A549 (cell line): Measurements from ENCODE around the gene ASAP2. TPM values are rescaled to one million over a fixed set of nuclear protein-coding genes. Genes with fewer than 3 reads are reported as not detected.
A peak's percentile ranks its signal among the peaks of the same experiment; 100 is the strongest.

Experiments used
- ATAC-seq, 2 experiments: fragments of 200-7000 bp in 1 of 2; fragments of >200 bp in 1 of 2; cut with Nextera tagmentation in 1 of 2; cut with Tn5 transposase in 1 of 2; 3 replicates each; pipeline versions ENCODE4 v1.8.0 to v1.9.1; 2018 to 2020; ENCODE audit warnings: mild to moderate bottlenecking in 1 of 2, moderate library complexity in 1 of 2
- CTCF ChIA-PET: fragments of 300-600 bp; sonication (Branson Sonifier 250); formaldehyde crosslinking; extraction: SDS; loops from one replicate; lab custom pipeline; 2021; ENCODE audit warnings: antibody characterized with exemption, inconsistent platforms; lab: Yijun Ruan, JAX
- POLR2A ChIA-PET: fragments of 350-600 bp; formaldehyde crosslinking; extraction: SDS; loops from one replicate; lab custom pipeline; 2021; ENCODE audit warnings: antibody characterized with exemption, inconsistent platforms; lab: Yijun Ruan, JAX
- DNase-seq, 2 experiments: peaks; one replicate each; pipeline versions ENCODE4 v3.0.0 to v3.0.0-alpha.2; 2011 to 2016; ENCODE audit warnings: low read depth in 1 of 2, low spot score in 1 of 2
- FAIRE-seq: peaks from 2 replicates; lab custom pipeline; 2011; peaks lifted over from hg19 to GRCh38; lab: Jason Lieb, UNC
- H3K27ac ChIP-seq, 2 experiments: fragments of >200 bp; sonication (Bioruptor Twin); formaldehyde crosslinking; 3 replicates each; pipeline ENCODE4 v1.5.1; 2016 to 2017
- H3K4me1 ChIP-seq: fragments of >200 bp; sonication (Bioruptor Twin); formaldehyde crosslinking; 3 replicates; pipeline ENCODE4 v1.6.1; 2016
- H3K4me2 ChIP-seq: fragments of >200 bp; sonication (Bioruptor Twin); formaldehyde crosslinking; 3 replicates; pipeline ENCODE4 v1.6.1; 2016
- H3K4me3 ChIP-seq: fragments of >200 bp; sonication (Bioruptor Twin); formaldehyde crosslinking; 3 replicates; pipeline ENCODE4 v1.5.1; 2016
- H3K9me3 ChIP-seq: fragments of >200 bp; sonication (Bioruptor Twin); formaldehyde crosslinking; 3 replicates; pipeline ENCODE4 v1.6.1; 2016
- BHLHE40 ChIP-seq: IDR thresholded peaks from 2 replicates; pipeline ENCODE4 v1.6.1; 2012; ENCODE audit warnings: low read depth, low read length, inconsistent platforms
- CBX2 ChIP-seq: fragments of 200-600 bp; sonication (generic); IDR thresholded peaks from 2 replicates; pipeline ENCODE4 v1.6.1; 2016; ENCODE audit warnings: low read depth, mild to moderate bottlenecking, borderline replicate concordance
- CEBPB ChIP-seq, 2 experiments: fragments of >200 bp in 1 of 2; sonication (Bioruptor Twin) in 1 of 2; formaldehyde crosslinking in 1 of 2; IDR thresholded peaks; 2 replicates each; pipeline ENCODE4 v1.6.1; 2012 to 2016
- EHMT2 ChIP-seq: fragments of 200-600 bp; sonication (generic); IDR thresholded peaks from 2 replicates; pipeline ENCODE4 v1.6.1; 2016; ENCODE audit warnings: antibody characterized with exemption, low read depth, mild to moderate bottlenecking, moderate library complexity
- FOXS1 ChIP-seq: fragments of 250-450 bp; sonication (Bioruptor Pico); IDR thresholded peaks from 2 replicates; pipeline ENCODE4 v1.5.0; 2020; ENCODE audit warnings: mild to moderate bottlenecking, moderate library complexity
- GATA3 ChIP-seq: IDR thresholded peaks from 2 replicates; pipeline ENCODE4 v1.6.1; 2012; ENCODE audit warnings: borderline replicate concordance
- HOXA7 ChIP-seq: fragments of 250-450 bp; sonication (Bioruptor Pico); IDR thresholded peaks from 2 replicates; pipeline ENCODE4 v1.5.0; 2020; ENCODE audit warnings: mild to moderate bottlenecking, moderate library complexity
- HOXB13 ChIP-seq: fragments of 250-450 bp; sonication (Bioruptor Pico); IDR thresholded peaks from 2 replicates; pipeline ENCODE4 v1.5.0; 2020; ENCODE audit warnings: low read depth, mild to moderate bottlenecking, moderate library complexity
- JUN ChIP-seq, 2 experiments: fragments of >200 bp; sonication (Bioruptor Twin); formaldehyde crosslinking; IDR thresholded peaks; 2 replicates in 1 of 2; 3 replicates in 1 of 2; pipeline ENCODE4 v1.6.1; 2016 to 2017
- MAFK ChIP-seq: fragments of 450-650 bp; IDR thresholded peaks from 2 replicates; pipeline ENCODE4 v1.6.1; 2014; ENCODE audit not compliant: partially characterized antibody
- NFE2L2 ChIP-seq: fragments of 150-350 bp; conservative IDR thresholded peaks from 2 replicates; pipeline ENCODE4 v1.6.1; 2014; ENCODE audit warnings: low read length
- NPAS2 ChIP-seq: fragments of 250-450 bp; sonication (Bioruptor Pico); IDR thresholded peaks from 2 replicates; pipeline ENCODE4 v1.8.0; 2022; ENCODE audit warnings: mild to moderate bottlenecking, moderate library complexity, borderline replicate concordance
- NR3C1 ChIP-seq: fragments of >200 bp; sonication (Bioruptor Twin); formaldehyde crosslinking; IDR thresholded peaks from 3 replicates; pipeline ENCODE4 v1.6.1; 2017
- POLR2A ChIP-seq: IDR thresholded peaks from 2 replicates; pipeline ENCODE4 v1.6.1; 2012; ENCODE audit warnings: mild to moderate bottlenecking, low read length
- POLR2AphosphoS2 ChIP-seq: conservative IDR thresholded peaks from 2 replicates; pipeline ENCODE4 v1.6.1; 2012; ENCODE audit warnings: low read length, improper control_type of control experiment, inconsistent platforms
- RARB ChIP-seq: fragments of 250-450 bp; sonication (Bioruptor Pico); IDR thresholded peaks from 2 replicates; pipeline ENCODE4 v1.8.0; 2021; ENCODE audit warnings: mild to moderate bottlenecking, moderate library complexity
- RCOR1 ChIP-seq: fragments of 150-350 bp; IDR thresholded peaks from 2 replicates; pipeline ENCODE4 v1.6.1; 2014; ENCODE audit warnings: antibody characterized with exemption, low read length, low read depth
- RFX5 ChIP-seq: fragments of 450-650 bp; IDR thresholded peaks from 2 replicates; pipeline ENCODE4 v1.7.1; 2014; ENCODE audit warnings: antibody characterized with exemption, mild to moderate bottlenecking, moderate library complexity
- SMC3 ChIP-seq: fragments of >200 bp; sonication (Bioruptor Twin); formaldehyde crosslinking; IDR thresholded peaks from 3 replicates; pipeline ENCODE4 v1.6.1; 2018; ENCODE audit warnings: inconsistent platforms
- TP53 ChIP-seq: fragments of 250-450 bp; sonication (Bioruptor Pico); IDR thresholded peaks from 2 replicates; pipeline ENCODE4 v1.5.0; 2021; ENCODE audit warnings: mild to moderate bottlenecking, moderate library complexity
- ZC3H11A ChIP-seq: fragments of 450-650 bp; IDR thresholded peaks from 2 replicates; pipeline ENCODE4 v1.6.1; 2014; ENCODE audit warnings: antibody characterized with exemption, mild to moderate bottlenecking
- ZFP36 ChIP-seq: fragments of 450-650 bp; IDR thresholded peaks from 2 replicates; pipeline ENCODE4 v1.6.1; 2014; ENCODE audit warnings: borderline replicate concordance; ENCODE audit not compliant: partially characterized antibody
- WGBS: methylation state at CpG from one replicate; pipeline ENCODE4 v1.1.6; 2017; ENCODE audit errors: missing lambda C conversion rate; 5-methylcytosine and 5-hydroxymethylcytosine counted together
- polyA plus RNA-seq, 4 experiments: library from polyadenylated mRNA; depleted of rRNA in 3 of 4; stranded (reverse); fragments of >200 nt; fragmentation: RNase III in 1 of 4; extraction: RNeasy Plus Mini Kit Qiagen cat#74134 plus additional on column Dnase treatment in 1 of 4; gene quantifications; 2 replicates in 3 of 4; 3 replicates in 1 of 4; pipeline ENCODE4 v1.2.3, GENCODE V29; 2011 to 2017
- TF ChIP-seq, protein P1 (sequence below): fragments of 150-350 bp; IDR thresholded peaks from 2 replicates; pipeline ENCODE4 v1.6.1; 2014; ENCODE audit warnings: low read depth, mild to moderate bottlenecking, low read length
- TF ChIP-seq, protein P2 (sequence below): fragments of >200 bp; sonication (Bioruptor Twin); formaldehyde crosslinking; IDR thresholded peaks from 2 replicates; pipeline ENCODE4 v1.6.1; 2016
- TF ChIP-seq, protein P3 (sequence below): IDR thresholded peaks from 2 replicates; pipeline ENCODE4 v1.6.1; 2012; ENCODE audit warnings: low read depth, borderline replicate concordance
- TF ChIP-seq, protein P4 (sequence below): fragments of 200-600 bp; sonication (generic); IDR thresholded peaks from 2 replicates; pipeline ENCODE4 v1.6.1; 2016; ENCODE audit warnings: antibody characterized with exemption, mild to moderate bottlenecking, moderate library complexity
- TF ChIP-seq, protein P5 (sequence below): fragments of 250-450 bp; sonication (Bioruptor Pico); IDR thresholded peaks from 2 replicates; pipeline ENCODE4 v1.5.0; 2021; ENCODE audit warnings: mild to moderate bottlenecking, moderate library complexity, borderline replicate concordance

Gene ASAP2
- polyA plus RNA-seq, 2 of the 4 experiments (the other 2 are of a cell fraction), result 17.8 to 27.9 TPM

DNA sequence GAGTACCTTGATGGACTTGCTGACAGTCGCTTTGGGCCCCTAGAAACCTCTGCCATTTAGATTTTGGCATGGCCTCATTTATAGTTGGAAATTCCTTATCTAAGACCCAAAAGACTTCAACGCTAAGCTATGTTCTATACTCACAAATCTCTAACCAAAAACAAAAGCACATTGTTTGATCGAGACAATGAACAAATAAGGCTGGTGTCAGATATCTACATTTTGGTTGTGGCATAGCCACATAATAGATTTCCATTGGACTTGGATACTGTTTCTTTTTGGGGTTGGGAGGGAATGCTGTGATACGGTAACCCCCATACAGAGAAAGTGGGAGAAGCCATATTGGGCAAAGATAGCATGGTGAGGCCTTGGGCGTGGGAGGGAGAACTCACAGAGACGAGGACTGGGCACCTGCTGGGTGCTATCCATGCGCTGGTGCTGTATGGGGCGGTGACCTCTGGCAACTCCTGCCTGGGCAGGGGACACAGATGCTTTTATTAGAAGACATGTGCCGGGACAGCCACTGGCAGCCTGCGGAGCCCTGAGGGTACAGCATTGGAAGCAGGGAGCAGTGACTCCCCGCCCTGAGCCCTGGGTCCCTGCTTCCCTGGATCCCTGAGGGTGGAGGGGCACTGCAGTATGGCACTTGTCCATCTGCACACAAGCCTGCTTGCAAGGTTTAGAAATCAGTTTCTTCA lies 97.1 kb downstream of the ASAP2 start:
- CTCF ChIA-PET, result interaction anchor here (2.0 kb wide), 1 partner anchor 15 kb away, joined by 10 read pairs; no protein-coding TSS in a partner anchor
- 93% methylated on average over 11 of the region's 11 CpGs for WGBS
- no peaks in the 10 kb centered on the region for H3K9me3 ChIP-seq

DNA sequence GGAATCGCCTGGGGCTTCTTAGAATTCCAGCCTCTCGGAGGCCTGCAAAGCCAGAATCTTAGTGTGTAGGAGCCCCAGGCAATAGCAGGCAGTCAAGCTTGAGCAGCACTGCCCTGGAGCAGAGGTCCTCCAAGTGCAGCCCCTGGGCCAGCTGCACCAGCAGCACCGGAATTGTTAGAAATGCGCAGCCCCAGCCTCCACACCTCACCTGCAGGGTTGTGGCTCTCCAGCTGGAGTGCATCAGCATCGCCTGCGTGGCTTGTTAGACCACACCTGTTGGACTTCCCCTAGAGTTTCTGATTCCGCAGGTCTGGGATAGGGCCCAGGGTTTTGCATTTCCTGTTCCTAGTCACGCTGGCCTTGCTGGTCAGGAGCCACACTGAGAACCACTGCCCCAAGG lies 100.3 kb downstream of the ASAP2 start:
- CTCF ChIA-PET, result interaction anchor here (1.2 to 1.9 kb wide), 5 partner anchors 10 to 164 kb away, joined by 3 to 7 read pairs (median 4); no protein-coding TSS in a partner anchor

More for the DNA sequence above, 97.1 kb downstream of the ASAP2 start:
- H3K4me3 ChIP-seq, result no peak overlapping the region
- H3K4me2 ChIP-seq, result no peak overlapping the region
- POLR2A ChIA-PET, result no interaction called here
- FAIRE-seq (no peak), DNase-seq (no peak), ATAC-seq (no peak)
- H3K27ac ChIP-seq, result no peak overlapping the region
- TF ChIP-seq NFE2L2 (no peak), POLR2AphosphoS2 (no peak), ZFP36 (no peak), TP53 (no peak), NPAS2 (CRISPR knock-in tag) (no peak), JUN (IDR thresholded peaks at IDR 0.05) (no peak), BHLHE40 (no peak), ZC3H11A (no peak), FOXS1 (CRISPR knock-in tag) (no peak), NR3C1 (no peak), HOXA7 (no peak), POLR2A (no peak), MAFK (no peak), CBX2 (no peak)
- TF ChIP-seq, protein P1, sequence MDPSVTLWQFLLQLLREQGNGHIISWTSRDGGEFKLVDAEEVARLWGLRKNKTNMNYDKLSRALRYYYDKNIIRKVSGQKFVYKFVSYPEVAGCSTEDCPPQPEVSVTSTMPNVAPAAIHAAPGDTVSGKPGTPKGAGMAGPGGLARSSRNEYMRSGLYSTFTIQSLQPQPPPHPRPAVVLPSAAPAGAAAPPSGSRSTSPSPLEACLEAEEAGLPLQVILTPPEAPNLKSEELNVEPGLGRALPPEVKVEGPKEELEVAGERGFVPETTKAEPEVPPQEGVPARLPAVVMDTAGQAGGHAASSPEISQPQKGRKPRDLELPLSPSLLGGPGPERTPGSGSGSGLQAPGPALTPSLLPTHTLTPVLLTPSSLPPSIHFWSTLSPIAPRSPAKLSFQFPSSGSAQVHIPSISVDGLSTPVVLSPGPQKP, result no peak
- TF ChIP-seq, protein P2, sequence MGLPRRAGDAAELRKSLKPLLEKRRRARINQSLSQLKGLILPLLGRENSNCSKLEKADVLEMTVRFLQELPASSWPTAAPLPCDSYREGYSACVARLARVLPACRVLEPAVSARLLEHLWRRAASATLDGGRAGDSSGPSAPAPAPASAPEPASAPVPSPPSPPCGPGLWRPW, result no peak
- TF ChIP-seq, all 56 proteins: peak for 0
- peaks cover 14% of the 10 kb centered on the region for H3K4me1 ChIP-seq

DNA sequence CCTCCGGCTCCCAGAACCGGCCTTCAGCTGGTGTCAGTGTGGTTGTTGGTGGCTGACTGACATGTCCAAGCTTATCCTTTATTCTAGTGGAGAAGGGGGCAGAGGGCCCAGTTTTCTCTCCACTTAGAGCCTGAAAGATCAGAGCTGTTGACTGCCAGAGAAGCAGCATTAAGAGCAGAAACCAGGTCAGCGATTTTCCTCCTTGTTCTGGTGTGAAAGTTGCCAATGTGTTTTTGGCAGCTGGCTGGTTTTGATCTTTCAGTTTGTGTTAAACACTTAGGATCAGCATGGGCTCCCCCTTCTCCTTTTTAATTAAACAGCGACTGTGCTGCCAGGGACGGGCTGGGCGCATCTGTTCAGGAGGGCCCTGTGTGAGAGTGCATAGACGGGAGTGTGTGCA lies 100.9 kb downstream of the ASAP2 start:
- Histone ChIP-seq H3K4me1 (peaks cover 52% of the 10 kb centered on the region), H3K4me2 (no peak overlapping the region), H3K9me3 (no peaks in the 10 kb centered on the region), H3K4me3 (no peak overlapping the region), H3K27ac (peak overlapping the region in 1 of 2 experiments; percentile 86; a peak in 3 of 6 replicates)
- ATAC-seq (no peak), DNase-seq (no peak), FAIRE-seq (no peak)
- ChIA-PET POLR2A (no interaction called here), CTCF (interaction anchor here (0.7 to 1.9 kb wide), 7 partner anchors 10 to 165 kb away, joined by 3 to 7 read pairs (median 4); no protein-coding TSS in a partner anchor)
- 87% methylated on average over 7 of the region's 7 CpGs for WGBS
- TF ChIP-seq CEBPB (IDR thresholded peaks at IDR 0.05) (no peak), RFX5 (no peak), TP53 (no peak), ZC3H11A (no peak), SMC3 (no peak), EHMT2 (no peak)
- TF ChIP-seq, protein P3, sequence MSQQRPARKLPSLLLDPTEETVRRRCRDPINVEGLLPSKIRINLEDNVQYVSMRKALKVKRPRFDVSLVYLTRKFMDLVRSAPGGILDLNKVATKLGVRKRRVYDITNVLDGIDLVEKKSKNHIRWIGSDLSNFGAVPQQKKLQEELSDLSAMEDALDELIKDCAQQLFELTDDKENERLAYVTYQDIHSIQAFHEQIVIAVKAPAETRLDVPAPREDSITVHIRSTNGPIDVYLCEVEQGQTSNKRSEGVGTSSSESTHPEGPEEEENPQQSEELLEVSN, result no peak
- TF ChIP-seq, protein P4, sequence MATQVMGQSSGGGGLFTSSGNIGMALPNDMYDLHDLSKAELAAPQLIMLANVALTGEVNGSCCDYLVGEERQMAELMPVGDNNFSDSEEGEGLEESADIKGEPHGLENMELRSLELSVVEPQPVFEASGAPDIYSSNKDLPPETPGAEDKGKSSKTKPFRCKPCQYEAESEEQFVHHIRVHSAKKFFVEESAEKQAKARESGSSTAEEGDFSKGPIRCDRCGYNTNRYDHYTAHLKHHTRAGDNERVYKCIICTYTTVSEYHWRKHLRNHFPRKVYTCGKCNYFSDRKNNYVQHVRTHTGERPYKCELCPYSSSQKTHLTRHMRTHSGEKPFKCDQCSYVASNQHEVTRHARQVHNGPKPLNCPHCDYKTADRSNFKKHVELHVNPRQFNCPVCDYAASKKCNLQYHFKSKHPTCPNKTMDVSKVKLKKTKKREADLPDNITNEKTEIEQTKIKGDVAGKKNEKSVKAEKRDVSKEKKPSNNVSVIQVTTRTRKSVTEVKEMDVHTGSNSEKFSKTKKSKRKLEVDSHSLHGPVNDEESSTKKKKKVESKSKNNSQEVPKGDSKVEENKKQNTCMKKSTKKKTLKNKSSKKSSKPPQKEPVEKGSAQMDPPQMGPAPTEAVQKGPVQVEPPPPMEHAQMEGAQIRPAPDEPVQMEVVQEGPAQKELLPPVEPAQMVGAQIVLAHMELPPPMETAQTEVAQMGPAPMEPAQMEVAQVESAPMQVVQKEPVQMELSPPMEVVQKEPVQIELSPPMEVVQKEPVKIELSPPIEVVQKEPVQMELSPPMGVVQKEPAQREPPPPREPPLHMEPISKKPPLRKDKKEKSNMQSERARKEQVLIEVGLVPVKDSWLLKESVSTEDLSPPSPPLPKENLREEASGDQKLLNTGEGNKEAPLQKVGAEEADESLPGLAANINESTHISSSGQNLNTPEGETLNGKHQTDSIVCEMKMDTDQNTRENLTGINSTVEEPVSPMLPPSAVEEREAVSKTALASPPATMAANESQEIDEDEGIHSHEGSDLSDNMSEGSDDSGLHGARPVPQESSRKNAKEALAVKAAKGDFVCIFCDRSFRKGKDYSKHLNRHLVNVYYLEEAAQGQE, result no peak

More for the DNA sequence above, 100.3 kb downstream of the ASAP2 start:
- H3K4me2 ChIP-seq, result no peak overlapping the region
- H3K9me3 ChIP-seq, result no peaks in the 10 kb centered on the region
- ATAC-seq (no peak; a peak in 1 of 6 replicates), FAIRE-seq (no peak), DNase-seq (no peak)
- POLR2A ChIA-PET, result no interaction called here
- H3K4me3 ChIP-seq, result no peak overlapping the region
- H3K27ac ChIP-seq, result peak overlapping the region in 1 of 2 experiments; percentile 86; a peak in 3 of 6 replicates
- peaks cover 46% of the 10 kb centered on the region for H3K4me1 ChIP-seq
- 85% methylated on average over 8 of the region's 8 CpGs for WGBS
- TF ChIP-seq RCOR1 (no peak), RARB (CRISPR knock-in tag) (no peak), NR3C1 (no peak), GATA3 (no peak), HOXB13 (CRISPR knock-in tag) (no peak), CEBPB (IDR thresholded peaks at IDR 0.05) (no peak), SMC3 (no peak)
- TF ChIP-seq, protein P5, sequence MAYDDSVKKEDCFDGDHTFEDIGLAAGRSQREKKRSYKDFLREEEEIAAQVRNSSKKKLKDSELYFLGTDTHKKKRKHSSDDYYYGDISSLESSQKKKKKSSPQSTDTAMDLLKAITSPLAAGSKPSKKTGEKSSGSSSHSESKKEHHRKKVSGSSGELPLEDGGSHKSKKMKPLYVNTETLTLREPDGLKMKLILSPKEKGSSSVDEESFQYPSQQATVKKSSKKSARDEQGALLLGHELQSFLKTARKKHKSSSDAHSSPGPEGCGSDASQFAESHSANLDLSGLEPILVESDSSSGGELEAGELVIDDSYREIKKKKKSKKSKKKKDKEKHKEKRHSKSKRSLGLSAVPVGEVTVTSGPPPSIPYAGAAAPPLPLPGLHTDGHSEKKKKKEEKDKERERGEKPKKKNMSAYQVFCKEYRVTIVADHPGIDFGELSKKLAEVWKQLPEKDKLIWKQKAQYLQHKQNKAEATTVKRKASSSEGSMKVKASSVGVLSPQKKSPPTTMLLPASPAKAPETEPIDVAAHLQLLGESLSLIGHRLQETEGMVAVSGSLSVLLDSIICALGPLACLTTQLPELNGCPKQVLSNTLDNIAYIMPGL (CRISPR knock-in tag), result no peak
